OCI-LY3 (cell line): ENCODE data around the gene OR4S1.
"Not testable (repeated sequence)": the region's sequence is repeated elsewhere in the genome, so short reads cannot be mapped to it uniquely, and the experiment has no call there.

Experiments
- CTCF ChIP-seq: fragments of 200-600, 300-600 bp; sonication (generic); IDR thresholded peaks from 2 replicates; pipeline ENCODE4 v1.5.1; 2014; ENCODE audit warnings: antibody characterized with exemption, low read length, low read depth
- EZH2phosphoT487 ChIP-seq: fragments of 200-600 bp; shearing (Covaris generic); IDR thresholded peaks from 2 replicates; pipeline ENCODE4 v1.6.1; 2018; ENCODE audit warnings: antibody characterized with exemption, mixed run types, low read depth

- TF ChIP-seq CTCF, EZH2phosphoT487: not testable (repeated sequence)
These were observed 13.8 kb downstream of the OR4S1 start for GRCh38 chr11:48319813-48320212.
